Measurements from ENCODE around the gene PIGZ. TPM values are rescaled to one million over a fixed set of nuclear protein-coding genes. Genes with fewer than 3 reads are reported as not detected.

Gene PIGZ
- total RNA-seq, 1 donor from 2014 or later: 9.8 TPM

DNA sequence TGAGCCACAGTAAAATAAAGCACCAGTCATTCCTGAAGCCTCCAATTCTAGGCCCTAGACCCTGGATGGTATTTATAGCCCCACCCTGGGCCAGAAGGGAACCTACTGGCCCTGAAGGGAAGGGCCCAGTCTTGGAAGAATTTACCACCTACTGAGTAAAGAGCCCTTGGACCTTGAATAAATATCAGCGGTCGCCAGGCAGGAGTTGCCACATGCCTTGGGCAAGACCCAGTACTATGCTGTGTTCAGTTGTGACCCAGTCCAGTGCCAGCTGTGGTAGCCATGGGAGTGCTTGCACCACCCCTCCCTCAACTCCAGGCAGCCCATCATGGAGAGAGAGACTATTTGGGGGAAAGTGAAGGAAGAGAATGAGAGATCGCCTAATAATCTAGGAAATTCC is 53.3 kb downstream of the PIGZ start:
- no peak for TF ChIP-seq CTCF (IDR thresholded peaks at IDR 0.05)
- no peak for TF ChIP-seq POLR2A (IDR thresholded peaks at IDR 0.05)
- TF ChIP-seq POLR2AphosphoS5 (IDR thresholded peaks at IDR 0.05; ENCODE audit: insufficient read depth in 1 of 2, low read depth in 1 of 2): no peak
- intact Hi-C loops (cut with DNase I): no loop called here
- H3K4me3 ChIP-seq: no peak overlapping the region
- H3K4me1 ChIP-seq: no peaks in the 10 kb centered on the region
- DNase-seq (ENCODE audit: extremely low spot score in 2 of 2): no peak
- H3K27ac ChIP-seq: no peak overlapping the region
- H3K36me3 ChIP-seq: peaks cover 0 to 23% of the 10 kb centered on the region in 2 donors
- H3K27me3 ChIP-seq: no peaks in the 10 kb centered on the region
- H3K9me3 ChIP-seq: no peaks in the 10 kb centered on the region

GRCh38 chr3:196914866-196915265 is 53.8 kb downstream of the PIGZ start:
- Histone ChIP-seq H3K27me3 (no peaks in the 10 kb centered on the region), H3K27ac (no peak overlapping the region), H3K36me3 (peaks cover 0 to 23% of the 10 kb centered on the region in 2 donors), H3K9me3 (no peaks in the 10 kb centered on the region), H3K4me1 (no peaks in the 10 kb centered on the region), H3K4me3 (no peak overlapping the region)
- DNase-seq (ENCODE audit: extremely low spot score in 2 of 2): no peak
- TF ChIP-seq POLR2AphosphoS5 (IDR thresholded peaks at IDR 0.05; ENCODE audit: insufficient read depth in 1 of 2, low read depth in 1 of 2): no peak
- TF ChIP-seq POLR2A (IDR thresholded peaks at IDR 0.05): no peak
- TF ChIP-seq CTCF (IDR thresholded peaks at IDR 0.05): no peak
- intact Hi-C loops (cut with DNase I): no loop called here

GRCh38 chr3:196903740-196904139 is 64.9 kb downstream of the PIGZ start:
- Histone ChIP-seq H3K4me3 (no peak overlapping the region), H3K4me1 (no peaks in the 10 kb centered on the region), H3K9me3 (no peaks in the 10 kb centered on the region), H3K36me3 (peaks cover 0 to 72% of the 10 kb centered on the region in 2 donors), H3K27ac (no peak overlapping the region), H3K27me3 (no peaks in the 10 kb centered on the region)
- intact Hi-C loops (cut with DNase I): no loop called here
- DNase-seq (ENCODE audit: extremely low spot score in 2 of 2): no peak
- TF ChIP-seq POLR2AphosphoS5 (IDR thresholded peaks at IDR 0.05; ENCODE audit: insufficient read depth in 1 of 2, low read depth in 1 of 2) (no peak), POLR2A (IDR thresholded peaks at IDR 0.05) (no peak), CTCF (IDR thresholded peaks at IDR 0.05) (no peak)

GRCh38 chr3:196902296-196902695 is 66.3 kb downstream of the PIGZ start:
- intact Hi-C loops (cut with DNase I): no loop called here
- H3K36me3 ChIP-seq: peaks cover 0 to 67% of the 10 kb centered on the region in 2 donors

More at GRCh38 chr3:196902296-196902695, 66.3 kb downstream of the PIGZ start:
- no peaks in the 10 kb centered on the region for H3K4me1 ChIP-seq
- no peaks in the 10 kb centered on the region for H3K9me3 ChIP-seq
- H3K4me3 ChIP-seq: no peak overlapping the region
- no peak for DNase-seq (ENCODE audit: extremely low spot score in 2 of 2)
- no peak overlapping the region for H3K27ac ChIP-seq
- H3K27me3 ChIP-seq: no peaks in the 10 kb centered on the region
- no peak for TF ChIP-seq POLR2A (IDR thresholded peaks at IDR 0.05)
- TF ChIP-seq CTCF (IDR thresholded peaks at IDR 0.05): no peak
- TF ChIP-seq POLR2AphosphoS5 (IDR thresholded peaks at IDR 0.05; ENCODE audit: insufficient read depth in 1 of 2, low read depth in 1 of 2): no peak
